AG20443 (cell line): ENCODE results near the gene CCDC68.
"Not testable (repeated sequence)": the region's sequence is repeated elsewhere in the genome, so short reads cannot be mapped to it uniquely, and the experiment has no call there.

Experiments used
- DNase-seq: peaks from one replicate; pipeline ENCODE4 v3.0.0; 2012; ENCODE audit warnings: low spot score, mixed read lengths

Gene CCDC68

DNA sequence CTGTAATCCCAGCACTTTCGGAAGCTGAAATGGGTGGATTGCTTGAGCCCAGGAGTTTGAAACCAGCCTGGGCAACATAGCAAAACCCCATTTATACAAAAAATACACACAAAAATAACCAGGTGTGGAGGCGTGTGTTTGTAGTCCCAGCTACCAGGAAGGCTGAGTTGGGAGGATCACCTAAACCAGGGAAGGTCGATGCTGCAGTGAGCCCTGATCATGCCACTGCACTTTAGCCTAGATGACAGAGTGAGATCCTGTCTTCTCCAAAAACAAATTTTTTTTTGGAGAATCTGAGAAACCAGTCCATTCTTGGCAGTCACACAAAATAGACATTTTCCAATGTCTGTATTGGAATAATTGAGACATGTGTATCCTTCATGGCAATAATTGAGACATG is 84.2 kb downstream of the CCDC68 start:
- no peak for DNase-seq

DNA sequence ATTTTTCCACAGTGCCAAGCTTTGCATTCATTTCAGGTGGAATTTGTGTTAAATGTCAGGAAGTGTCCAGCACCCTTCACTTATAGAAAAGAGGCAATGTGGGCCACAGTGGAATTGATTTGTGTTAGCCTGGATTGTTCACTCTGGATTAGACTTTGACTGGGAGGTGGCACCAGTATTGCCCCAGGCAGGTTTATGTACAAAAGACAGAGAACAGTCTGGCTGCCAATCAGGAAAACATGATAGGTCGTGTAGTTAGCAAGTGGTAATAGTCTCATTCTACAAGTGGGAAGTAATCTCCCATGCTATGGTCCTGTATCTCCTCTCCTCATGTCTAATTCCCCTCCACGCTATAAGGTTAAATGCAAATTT is 85.4 kb downstream of the CCDC68 start:
- DNase-seq, result no peak

DNA sequence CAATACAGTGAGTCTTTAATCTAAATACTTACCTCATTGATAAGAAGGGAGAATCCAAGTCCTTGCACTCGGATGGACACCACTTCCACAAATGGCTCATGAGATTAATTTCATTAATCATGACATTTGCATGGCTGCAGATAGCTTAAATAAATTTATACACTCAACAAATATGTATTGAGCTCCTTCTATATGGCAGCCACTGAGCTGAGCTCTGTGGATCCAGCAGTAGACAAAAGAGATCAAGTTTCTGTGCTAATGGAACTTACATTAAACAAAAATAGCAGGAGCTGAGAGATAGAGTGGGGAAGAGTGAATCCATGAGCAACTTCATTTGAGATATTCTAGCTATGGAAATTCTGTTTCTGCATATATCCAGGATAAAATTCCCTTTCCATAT is 86.6 kb downstream of the CCDC68 start:
- no peak for DNase-seq

DNA sequence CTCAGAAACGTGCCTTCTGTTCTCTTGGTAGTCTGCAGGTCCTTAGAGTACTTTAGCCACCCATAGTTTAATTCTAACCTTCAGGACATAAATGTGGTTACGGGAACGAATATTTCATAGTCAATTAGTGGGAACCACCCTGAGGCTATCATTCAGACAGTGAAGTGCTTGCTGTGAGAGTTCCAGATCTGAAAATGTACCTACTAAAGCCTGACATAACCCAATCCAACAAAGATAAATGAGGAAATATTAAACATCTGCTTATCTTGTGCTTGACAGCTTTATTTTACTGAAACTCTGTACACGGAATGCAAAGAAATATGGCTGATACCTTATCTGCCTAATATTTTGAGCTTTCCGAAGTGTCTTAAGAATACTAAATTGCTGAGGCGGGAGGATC is 88.0 kb downstream of the CCDC68 start:
- no peak for DNase-seq

DNA sequence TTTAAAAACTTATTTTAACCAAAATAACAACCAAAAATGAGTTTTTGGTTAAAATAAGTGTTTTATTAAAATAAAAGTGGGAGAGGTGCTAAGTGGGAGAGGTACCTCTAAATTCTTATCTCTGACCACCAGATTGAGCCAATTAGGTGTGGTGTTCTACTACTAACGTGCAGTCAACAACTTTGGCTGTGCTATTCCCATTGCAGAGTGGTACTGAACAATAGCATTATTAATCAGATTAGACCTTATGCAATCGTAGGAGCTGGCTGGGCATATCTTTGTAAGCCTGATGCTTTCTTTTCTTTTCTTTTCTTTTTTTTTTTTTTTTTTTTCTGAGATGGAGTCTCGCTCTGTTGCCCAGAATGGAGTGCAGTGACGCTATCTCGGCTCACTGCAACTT is 92.1 kb downstream of the CCDC68 start:
- no peak for DNase-seq

DNA sequence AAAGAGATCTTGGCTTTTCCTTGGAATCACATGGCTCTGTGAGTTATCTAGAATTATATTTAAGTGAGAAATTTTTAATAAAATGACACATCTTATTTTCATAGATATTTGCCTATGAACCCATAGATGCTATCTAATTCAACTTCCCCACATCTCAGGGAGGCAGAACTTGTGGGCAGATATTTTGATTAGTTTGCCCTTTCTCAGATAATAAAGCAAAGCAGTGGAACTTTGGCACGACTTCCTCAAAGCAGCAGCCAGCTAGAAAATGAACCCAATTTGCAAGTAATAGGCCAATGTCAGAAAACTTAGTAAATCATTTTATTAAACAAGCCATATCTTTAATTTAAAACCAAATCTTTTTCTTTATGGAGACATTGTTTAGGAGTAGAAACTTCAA is 98.3 kb downstream of the CCDC68 start:
- DNase-seq, result no peak

DNA sequence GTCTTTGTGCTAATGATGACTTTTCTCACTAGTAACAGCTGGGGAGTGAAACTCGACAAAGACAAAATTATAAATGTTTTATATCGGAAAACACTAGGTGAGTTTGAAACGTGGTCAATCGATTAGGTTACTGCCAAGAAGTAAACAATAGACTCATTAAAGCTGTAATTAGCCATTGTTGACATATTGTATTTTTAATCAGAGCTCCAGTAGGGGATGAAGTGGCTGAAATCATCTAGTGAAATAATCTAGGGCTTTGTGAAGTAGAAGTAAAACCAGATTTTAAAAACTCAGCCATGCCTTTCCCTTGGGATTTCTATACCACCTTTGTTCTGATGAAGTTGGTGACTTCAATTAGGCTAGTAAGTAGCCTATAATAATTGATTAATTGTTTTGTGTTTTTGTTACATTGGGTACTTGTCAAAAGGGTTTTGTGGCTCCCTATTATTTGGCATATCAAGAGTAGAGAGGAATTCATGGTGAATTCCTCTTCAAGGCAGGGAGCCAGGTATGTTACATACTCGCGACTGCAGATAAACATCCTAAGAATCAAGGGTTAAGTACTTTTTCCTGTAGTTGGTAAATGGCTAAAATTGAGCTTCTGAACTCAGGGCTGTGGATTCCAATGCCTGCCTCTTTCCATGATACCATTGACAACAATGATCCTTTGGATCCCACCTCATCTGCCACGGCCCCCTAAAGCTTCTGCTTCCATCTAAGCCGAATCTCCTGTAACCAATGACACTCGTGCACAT is 99.4 kb downstream of the CCDC68 start:
- DNase-seq, result no peak

DNA sequence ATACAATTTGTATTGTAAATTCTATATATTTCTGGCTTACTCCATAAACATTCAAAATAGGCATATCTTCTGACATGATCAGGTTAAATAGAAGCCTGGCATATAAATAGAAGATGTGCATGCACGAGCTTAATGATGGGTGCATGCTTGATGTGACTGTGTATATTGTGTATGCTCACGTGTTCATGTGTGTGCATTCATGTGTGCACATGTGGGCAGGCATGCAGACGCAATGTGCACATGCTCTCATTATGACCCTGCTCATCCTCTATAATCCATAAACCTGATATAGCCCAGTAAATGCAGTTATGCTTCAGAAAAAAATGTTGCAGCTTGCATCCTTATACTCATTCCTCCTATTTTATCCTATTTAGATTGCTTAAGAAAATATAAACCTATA is 101.8 kb downstream of the CCDC68 start:
- DNase-seq, result no peak

DNA sequence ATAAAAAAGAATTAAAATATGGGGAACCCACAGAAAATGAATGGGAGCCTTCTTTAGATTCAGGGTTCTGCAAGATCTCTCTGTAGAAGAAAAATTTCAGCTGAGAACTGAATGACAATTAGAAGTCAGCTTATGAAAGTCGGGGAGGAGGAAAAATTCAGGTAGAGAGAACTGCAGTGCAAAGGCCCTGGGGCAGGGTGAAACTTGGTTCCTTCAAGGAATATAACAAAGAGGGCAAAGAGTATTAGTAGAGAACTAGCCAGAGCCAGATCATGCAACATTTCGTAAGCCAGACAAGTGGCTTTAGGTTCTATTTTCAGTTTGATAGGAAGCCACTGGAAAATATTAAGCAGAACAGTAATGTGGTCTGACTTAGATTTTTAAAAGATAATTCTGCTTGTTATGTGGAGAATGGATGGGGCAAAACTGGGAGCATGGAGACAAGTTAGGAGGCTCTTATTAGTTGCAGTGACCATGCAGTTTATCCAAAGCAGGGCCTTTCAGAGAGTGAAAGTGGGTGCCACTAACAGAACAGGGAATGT is 103.1 kb downstream of the CCDC68 start:
- no peak for DNase-seq

DNA sequence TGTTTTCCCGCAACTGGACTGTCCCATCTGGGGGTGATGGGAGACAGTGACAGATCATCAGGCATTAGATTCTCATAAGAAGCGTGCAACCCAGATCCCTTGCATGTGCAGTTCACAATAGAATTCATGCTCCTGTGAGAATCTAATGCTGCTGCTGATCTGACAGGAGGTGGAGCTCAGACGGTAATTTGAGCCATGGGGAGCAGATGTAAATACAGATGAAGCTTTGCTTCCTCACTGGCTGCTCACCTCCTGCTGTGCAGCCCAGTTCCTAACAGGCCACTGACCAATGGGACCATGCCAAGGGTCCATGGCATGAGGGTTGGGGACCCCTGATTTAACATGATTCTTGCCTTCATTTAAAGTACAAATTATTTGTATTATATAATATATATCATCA is 104.2 kb downstream of the CCDC68 start:
- DNase-seq, result not testable (repeated sequence)

DNA sequence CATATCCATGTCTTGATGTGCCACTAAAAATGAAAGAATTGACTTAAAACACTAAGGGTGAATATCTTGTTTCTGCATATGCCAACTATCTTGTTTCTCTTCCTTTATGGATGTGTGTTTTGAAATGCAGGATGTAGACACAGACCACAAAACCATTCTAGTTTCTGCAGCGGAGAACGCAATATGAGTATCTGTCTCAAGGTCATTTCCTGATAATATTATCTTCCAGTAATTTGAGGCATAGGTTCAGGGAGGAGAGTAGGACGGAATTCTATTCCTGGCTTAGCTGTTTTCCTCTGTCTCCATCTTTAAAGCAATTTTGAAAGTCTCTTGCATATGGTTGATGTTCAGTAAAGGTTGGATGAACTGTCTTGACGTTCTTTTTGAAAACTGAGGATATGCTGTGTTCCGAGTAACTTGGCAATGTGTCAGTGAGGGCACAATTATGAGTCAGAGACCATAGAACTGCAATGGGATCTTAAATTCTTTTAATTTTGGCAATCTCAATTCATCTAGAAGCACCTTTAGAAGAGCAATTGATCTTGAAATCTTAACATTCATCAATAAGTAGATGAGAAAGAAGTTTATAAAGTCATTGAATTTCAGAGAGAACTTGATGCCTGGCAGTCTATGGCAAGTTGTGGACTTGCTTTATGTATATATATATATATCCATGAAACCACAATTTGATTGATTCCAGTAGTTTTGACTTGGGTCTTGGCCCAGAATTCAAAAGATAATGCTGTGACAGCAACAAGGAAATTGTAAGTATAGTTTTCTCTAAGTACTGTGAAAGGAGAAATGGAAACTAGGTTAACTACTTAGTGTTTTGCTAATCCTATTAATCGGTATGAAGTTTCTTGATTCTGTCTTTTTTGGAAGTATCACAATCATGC is 106.2 kb downstream of the CCDC68 start:
- no peak for DNase-seq
